GM12891 (cell line): Measurements from ENCODE around the gene BTF3L4. TPM values are rescaled to one million over a fixed set of nuclear protein-coding genes. Genes with fewer than 3 reads are reported as not detected.
"Not testable (repeated sequence)": the region's sequence is repeated elsewhere in the genome, so short reads cannot be mapped to it uniquely, and the experiment has no call there.

Experiments used
- DNase-seq: peaks from one replicate; pipeline ENCODE4 v3.0.0; 2011; ENCODE audit warnings: low spot score; ENCODE audit not compliant: insufficient read length
- FAIRE-seq: peaks from 2 replicates; lab custom pipeline; 2011; peaks lifted over from hg19 to GRCh38; lab: Jason Lieb, UNC
- PAX5 ChIP-seq: IDR thresholded peaks from 2 replicates; pipeline ENCODE4 v1.6.1; 2011; ENCODE audit warnings: low read length, moderate library complexity, mild to moderate bottlenecking; ENCODE audit not compliant: insufficient read depth, severe bottlenecking
- POLR2A ChIP-seq: IDR thresholded peaks from 2 replicates; pipeline ENCODE4 v1.6.1; 2011; ENCODE audit warnings: low read depth, low read length, control low read depth
- POLR2AphosphoS5 ChIP-seq: IDR thresholded peaks from 2 replicates; pipeline ENCODE4 v1.6.1; 2011; ENCODE audit warnings: low read depth, low read length, control low read depth
- POU2F2 ChIP-seq: IDR thresholded peaks from 2 replicates; pipeline ENCODE4 v1.6.1; 2011; ENCODE audit warnings: low read depth, mild to moderate bottlenecking, control low read depth, low read length, moderate library complexity
- SPI1 ChIP-seq: IDR thresholded peaks from 2 replicates; pipeline ENCODE4 v1.6.1; 2011; ENCODE audit warnings: low read depth, low read length, control low read depth
- TAF1 ChIP-seq: IDR thresholded peaks from 2 replicates; pipeline ENCODE4 v1.6.1; 2011; ENCODE audit warnings: low read depth, low read length, control low read depth
- polyA plus RNA-seq: library from polyadenylated mRNA; unstranded; fragments of >200 nt; gene quantifications from one replicate; pipeline ENCODE4 v1.2.1, GENCODE V29; 2012; ENCODE audit warnings: low read depth, missing spikeins, inconsistent platforms; ENCODE audit not compliant: missing spikeins

The BTF3L4 gene
- polyA plus RNA-seq = 47.8 TPM

DNA sequence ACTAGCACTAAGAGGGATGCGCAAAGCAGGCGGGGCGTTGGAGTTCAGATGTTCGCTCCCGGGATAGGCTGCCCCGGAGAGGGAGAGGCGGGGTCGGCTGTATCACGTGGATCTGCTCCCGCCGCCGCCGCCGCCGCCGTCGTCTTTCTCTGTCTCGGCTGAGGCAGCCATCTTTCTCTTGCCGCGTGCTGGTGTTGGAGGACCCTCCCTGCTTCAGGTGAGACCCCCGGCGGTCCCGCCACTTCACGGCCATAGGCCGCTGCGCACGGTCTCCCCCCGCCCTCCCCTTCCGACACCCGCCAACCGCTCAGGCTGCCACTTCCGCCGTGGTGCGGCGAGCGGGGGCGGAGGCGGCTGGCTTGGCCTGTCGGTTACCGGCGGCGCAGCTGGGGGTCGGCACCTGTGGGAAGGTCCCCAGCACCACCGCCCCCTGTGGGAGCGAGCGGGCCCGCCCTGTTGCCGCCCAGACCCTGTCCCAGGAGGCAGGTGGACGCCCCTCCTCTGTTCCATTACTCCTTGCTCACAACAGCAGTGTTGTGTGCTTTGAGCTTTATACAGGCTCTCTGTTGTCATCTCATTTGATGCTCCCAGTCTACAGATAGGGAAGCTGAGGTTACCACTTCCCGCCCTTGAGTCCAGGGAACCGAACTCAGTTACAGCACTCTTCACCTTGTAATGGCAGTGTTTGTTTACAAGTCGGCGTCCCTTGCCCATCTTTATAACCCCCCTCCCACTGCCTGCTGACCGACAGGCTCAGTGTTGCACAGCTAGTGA is at the start of gene BTF3L4:
Gene BTF3L4, plus strand, starts transcription at position 133 of the 774 bp plus-strand sequence. CDS start 3,553 bp downstream, outside the sequence.
- TF ChIP-seq POLR2A (peak; percentile 46), TAF1 (peak; percentile 74), POLR2AphosphoS5 (peak; percentile 58; the same call in 1 of the 2 replicates), POU2F2 (0 out of 2 replicates have a peak, but pooled peaks have one; percentile 4), PAX5 (no peak), SPI1 (peak; percentile 35; the same call in 1 of the 2 replicates)
- FAIRE-seq (peak; percentile 96), DNase-seq (peak; percentile 81)

DNA sequence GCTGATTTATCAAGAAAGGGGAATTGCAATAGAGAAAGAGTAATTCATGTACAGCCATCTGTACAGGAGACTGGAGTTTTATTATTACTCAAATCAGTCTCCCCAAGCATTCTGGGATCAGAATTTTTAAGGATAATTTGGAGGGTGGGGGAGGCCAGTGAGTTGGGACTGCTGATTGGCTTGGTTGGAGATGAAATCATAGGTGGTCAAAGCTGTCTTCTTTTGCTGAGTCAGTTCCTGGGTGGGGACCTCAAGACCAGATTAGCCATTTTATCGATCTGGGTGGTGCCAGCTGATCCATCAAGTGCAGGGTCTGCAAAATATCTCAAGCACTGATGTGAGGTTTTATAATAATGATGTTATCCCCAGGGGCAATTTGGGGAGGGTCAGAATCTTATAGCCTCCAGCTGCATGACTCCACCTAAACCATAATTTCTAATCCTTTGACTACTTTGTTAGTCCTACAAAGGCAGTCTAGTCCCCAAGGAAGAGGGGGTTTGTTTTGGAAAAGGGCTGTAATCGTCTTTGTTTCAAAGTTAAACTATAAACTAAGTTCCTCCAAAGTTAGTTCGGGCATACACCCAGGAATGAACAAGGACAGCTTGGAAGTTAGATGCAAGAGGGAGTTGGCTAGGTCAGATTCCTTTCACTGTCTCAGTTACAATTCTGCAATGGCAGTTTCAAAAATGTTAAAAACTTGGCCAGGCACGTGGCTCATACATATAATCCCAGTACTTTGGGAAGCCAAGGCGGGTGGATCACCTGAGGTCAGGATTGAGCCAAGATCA is 48.7 kb upstream of the BTF3L4 start:
- TF ChIP-seq TAF1 (no peak), POLR2A (no peak), POU2F2 (no peak), SPI1 (no peak)
- DNase-seq (no peak), FAIRE-seq (no peak)

DNA sequence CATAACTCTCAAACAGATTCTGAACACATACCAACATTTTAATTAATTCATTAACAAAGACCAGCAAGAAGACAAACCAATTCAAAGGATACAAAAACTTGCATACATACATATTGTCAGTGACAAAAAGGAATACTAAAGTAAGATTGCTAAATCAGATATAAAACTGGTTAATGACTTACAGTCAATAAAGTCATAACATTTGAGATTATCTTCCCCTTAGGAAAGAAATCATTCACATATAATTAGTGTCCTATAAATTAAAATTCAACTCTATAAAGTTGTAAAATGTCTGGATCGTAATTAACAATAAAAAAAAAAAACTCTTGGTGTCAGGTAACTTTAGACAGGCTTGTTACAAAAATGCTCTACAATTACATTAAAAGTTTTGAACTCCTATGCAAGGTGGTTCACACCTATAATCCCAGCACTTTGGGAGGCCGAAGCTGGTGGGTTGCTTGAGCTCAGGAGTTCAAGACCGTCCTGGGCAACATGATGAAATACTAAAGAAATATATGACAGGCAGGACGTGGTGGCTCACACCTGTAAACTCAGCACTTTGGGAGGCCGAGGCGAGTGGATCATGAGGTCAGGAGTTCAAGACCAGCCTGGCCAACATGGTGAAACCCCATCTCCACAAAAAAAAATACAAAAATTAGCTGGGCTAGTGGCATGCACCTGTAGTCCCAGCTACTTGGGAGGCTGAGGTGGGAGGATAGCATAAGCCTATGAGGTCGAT is 47.9 kb upstream of the BTF3L4 start:
- TF ChIP-seq POU2F2 = no peak
- TF ChIP-seq POLR2A = no peak
- TF ChIP-seq POLR2AphosphoS5 = no peak
- no peak for TF ChIP-seq SPI1
- TF ChIP-seq TAF1 = no peak
- no peak for TF ChIP-seq PAX5
- FAIRE-seq = no peak

DNA sequence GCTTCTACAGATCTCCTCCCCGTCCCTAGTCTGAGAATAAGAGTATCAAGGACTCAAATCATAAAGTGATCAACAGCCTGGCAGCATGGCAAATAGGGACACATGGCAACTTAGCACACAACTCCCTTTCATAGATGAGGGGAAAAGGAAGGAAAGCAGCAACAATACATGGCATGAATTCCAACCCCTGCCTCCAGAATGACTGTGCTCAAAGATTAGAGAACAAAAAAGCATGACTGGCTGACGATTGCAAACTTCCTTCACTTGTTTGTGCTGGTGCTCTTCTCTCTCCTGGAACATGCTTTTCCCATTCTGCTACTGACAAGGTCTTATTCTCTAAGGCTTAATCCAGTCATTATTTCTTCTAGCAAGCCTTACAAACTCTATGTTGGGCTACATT is 34.0 kb upstream of the BTF3L4 start:
- no peak for DNase-seq
- TF ChIP-seq SPI1 = no peak
- no peak for TF ChIP-seq POU2F2
- no peak for TF ChIP-seq PAX5
- TF ChIP-seq POLR2AphosphoS5 = no peak
- TF ChIP-seq TAF1 = no peak
- TF ChIP-seq POLR2A = no peak
- no peak for FAIRE-seq

More for the DNA sequence above, 47.9 kb upstream of the BTF3L4 start:
- no peak for DNase-seq

DNA sequence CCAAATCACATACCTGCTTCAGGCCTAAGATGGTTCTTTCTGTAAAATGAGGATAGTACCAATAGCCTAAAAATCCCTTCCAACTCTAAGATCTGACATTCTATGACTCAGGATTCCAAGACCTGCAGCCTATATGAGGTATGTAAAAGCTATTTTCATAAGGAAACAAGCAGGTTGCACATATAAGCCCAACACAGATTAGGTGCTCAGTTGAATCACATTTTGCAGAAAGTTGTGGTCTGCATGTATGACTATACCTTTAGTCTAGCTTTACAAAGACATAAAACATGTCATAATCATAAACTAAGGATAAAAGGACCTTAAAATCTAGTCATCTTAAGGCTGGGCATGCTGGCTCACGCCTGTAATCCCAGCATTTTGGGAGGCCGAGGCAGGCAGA is 29.8 kb upstream of the BTF3L4 start:
- no peak for TF ChIP-seq POU2F2
- no peak for TF ChIP-seq PAX5
- no peak for TF ChIP-seq POLR2A
- no peak for TF ChIP-seq SPI1
- no peak for TF ChIP-seq POLR2AphosphoS5
- no peak for TF ChIP-seq TAF1
- FAIRE-seq (no peak), DNase-seq (no peak)

DNA sequence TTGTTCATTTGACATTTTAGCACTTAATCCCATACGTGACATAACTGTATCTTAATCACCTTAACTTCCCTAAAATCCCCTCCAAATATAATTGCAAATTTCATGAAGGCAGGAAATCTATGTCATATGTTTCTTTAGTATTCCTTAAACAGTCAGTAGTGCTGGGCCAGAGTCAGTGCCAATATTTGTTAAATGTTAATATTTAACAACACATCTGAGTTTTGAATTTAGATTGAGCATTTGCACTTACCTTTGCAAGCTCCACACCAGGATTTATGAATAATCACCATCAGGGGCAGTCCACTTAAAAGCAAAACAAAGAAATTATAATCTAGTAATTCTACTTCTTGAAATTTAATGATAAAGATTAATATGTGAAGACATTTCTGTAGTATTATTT is 27.8 kb upstream of the BTF3L4 start:
- no peak for FAIRE-seq
- DNase-seq = no peak
- no peak for TF ChIP-seq POU2F2
- no peak for TF ChIP-seq POLR2AphosphoS5
- no peak for TF ChIP-seq TAF1
- TF ChIP-seq SPI1 = no peak
- TF ChIP-seq PAX5 = no peak
- TF ChIP-seq POLR2A = no peak

DNA sequence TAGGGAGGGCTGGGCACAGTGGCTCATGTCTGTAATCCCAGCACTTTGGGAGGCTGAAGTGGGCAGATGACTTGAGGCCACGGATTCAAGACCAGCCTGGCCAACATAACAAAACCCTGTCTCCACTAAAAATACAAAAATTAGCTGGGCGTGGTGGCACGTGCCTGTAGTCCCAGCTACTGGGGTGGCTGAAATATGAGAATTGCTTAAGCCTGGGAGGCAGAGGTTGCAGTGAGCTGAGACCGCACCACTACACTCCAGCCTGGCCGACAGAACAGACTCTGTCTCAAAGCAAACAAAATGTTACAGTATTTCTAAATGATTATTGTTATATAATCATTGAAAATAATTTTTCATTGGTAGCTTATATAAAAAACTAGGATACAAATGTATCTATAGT is 27.3 kb upstream of the BTF3L4 start:
- not testable (repeated sequence) for FAIRE-seq, DNase-seq

DNA sequence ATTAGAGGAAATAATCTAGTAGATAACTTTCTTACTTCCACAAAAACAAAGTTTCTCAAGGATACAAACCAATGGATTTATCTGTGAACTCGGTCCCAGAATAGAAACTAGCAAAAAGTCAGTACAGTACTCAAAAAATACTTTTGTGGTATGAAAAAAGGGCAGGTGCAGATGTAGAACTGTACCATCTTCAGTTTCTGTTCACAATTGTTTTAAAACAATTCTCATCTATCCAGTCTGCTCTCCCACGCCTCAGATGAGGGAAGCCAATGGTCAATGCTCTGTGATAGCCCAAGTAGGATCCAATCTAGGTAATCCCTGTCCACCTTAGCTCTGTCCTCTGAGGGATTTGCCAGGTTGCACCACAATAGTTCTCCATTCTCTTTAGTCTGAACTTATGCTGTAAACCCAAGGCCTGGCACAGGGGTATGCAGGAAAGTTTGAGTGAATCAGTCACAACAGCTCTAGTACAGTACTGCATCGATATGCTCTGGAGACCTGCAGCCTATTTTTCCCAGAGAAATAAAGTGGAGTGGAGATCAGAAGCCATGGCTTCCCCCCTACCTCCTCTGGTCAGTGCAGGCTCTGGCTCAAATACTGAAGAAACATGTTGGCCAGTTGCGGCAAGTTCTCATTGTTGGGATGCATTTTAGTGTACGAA is 23.8 kb upstream of the BTF3L4 start:
- FAIRE-seq (peak; percentile 41), DNase-seq (no peak)
- no peak for TF ChIP-seq POLR2AphosphoS5
- no peak for TF ChIP-seq POU2F2
- no peak for TF ChIP-seq SPI1
- no peak; the same call in 1 of the 2 replicates for TF ChIP-seq POLR2A
- TF ChIP-seq TAF1 = no peak
- no peak for TF ChIP-seq PAX5

DNA sequence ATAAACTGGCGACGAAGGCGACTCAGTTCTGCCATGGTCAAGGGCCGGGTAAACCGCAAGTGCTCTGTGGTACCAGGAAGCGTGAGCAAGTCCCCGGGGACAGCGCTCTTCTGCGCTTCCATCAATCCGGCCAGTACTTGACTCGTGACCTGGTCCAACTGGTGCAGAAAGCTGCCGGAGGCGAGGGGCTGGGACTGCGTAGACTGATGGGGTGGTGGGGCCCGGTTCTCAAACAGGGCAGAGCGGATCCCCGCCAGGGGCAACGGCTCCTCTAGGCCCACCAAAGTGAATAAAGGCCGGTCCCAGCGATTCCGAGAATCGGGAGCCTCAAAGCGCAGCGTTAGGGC is 23.3 kb upstream of the BTF3L4 start:
- no peak for TF ChIP-seq POLR2A
- TF ChIP-seq PAX5 = no peak
- no peak for TF ChIP-seq POU2F2
- no peak for TF ChIP-seq SPI1
- TF ChIP-seq TAF1 = no peak
- TF ChIP-seq POLR2AphosphoS5 = no peak
- no peak for DNase-seq
- FAIRE-seq = peak; percentile 85
